DMS53 treated with DMSO at 0.1 percent for 48 hours (cell line): Measurements from ENCODE around the gene FBLN1.
"Not testable (repeated sequence)": the region's sequence is repeated elsewhere in the genome, so short reads cannot be mapped to it uniquely, and the experiment has no call there.

ENCODE experiments used
- DNase-seq: peaks from one replicate; lab custom pipeline; 2025; ENCODE audit not compliant: unreplicated experiment; lab: John Stamatoyannopoulos, UW

The FBLN1 gene

GRCh38 chr22:45525480-45525879, 22.8 kb downstream of the FBLN1 start:
- DNase-seq: no peak

DNA sequence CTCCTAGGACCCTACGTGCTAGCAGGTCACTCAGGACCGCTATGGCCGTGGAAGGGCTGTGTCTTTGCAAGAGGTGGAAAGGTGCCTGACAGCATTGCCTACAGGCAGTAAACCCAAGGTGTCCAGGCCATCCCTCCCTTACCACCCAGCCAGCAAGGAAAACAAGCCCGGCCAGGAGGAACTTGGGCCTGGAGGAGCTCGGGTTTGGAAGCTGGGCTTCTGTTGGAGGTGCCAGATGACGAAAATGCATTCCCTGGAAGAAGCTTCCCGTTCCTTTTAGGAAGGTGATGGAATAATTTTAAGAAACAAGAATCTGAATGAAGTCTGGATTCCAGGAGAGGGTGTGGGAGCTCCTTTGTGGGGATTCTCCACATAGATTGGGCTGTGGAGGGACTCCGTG, 23.6 kb downstream of the FBLN1 start:
- no peak for DNase-seq

DNA sequence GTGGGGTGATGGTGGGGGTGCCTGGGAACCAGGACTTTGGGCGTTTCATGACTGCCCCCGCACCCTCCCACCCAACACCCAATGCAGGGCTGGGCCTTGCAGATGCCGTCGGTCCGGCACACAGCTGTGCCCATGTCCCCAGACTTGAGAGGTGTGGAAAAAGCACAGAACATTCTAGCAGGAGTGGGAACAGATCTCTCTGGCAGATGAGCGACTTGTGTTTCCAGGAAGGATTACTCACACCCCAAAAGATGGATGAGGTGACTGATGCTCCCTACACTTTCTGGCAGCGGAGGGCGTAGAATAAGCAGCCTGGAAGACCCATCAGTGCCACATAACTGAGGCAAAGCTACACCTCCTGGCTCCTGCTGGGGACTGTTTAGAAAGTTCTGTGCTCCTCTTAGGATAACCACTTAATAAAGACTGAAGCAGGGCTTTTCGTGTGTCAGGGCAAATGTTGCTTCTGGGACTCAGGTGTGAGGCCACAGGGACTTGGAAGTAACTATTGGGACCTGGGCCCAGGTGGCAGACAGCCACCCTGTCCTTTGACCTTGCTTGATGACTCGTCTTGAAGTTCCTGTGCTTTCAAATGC, 24.2 kb downstream of the FBLN1 start:
- DNase-seq: no peak

DNA sequence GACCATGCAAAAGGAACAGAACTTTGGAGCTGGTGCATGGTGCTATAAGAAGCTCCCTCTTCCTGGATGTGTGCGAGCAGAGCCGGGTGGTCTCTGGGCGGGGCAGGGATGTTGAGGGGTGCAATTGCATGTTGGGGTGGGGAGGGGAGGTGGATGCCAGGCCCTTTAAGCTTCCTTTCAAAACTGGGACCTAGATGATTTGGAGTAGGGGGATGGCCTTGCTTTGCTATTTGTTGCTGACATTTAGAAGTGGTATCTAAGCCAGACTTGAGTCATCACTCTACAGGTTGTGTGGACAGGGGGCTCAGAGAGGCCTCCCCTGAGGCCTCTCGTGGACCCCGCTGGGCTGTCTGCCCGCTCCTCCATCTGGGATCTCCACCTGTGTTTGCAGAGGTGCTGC, 24.8 kb downstream of the FBLN1 start:
- DNase-seq: no peak

DNA sequence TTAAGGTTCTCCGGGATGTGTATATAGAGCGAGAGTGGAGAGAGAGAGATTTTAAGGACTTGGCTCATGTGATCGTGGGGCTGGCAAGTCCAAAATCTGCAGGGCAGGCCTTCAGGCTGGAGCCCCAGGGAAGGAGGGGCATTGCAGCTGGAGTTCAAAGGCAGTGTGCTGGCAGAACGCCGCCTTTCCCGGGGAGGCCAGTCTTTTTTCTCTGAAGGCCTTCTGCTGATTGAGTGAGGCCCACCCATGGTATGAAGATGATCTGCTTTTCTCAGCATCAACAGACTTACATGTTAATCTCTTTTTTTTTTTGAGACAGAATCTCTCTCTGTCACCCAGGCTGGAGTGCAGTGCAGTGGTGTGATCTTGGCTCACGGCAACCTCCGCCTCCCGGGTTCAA, 25.4 kb downstream of the FBLN1 start:
- no peak for DNase-seq

- DNase-seq: no peak
Measured at GRCh38 chr22:45529105-45529504, 26.4 kb downstream of the FBLN1 start.

DNA sequence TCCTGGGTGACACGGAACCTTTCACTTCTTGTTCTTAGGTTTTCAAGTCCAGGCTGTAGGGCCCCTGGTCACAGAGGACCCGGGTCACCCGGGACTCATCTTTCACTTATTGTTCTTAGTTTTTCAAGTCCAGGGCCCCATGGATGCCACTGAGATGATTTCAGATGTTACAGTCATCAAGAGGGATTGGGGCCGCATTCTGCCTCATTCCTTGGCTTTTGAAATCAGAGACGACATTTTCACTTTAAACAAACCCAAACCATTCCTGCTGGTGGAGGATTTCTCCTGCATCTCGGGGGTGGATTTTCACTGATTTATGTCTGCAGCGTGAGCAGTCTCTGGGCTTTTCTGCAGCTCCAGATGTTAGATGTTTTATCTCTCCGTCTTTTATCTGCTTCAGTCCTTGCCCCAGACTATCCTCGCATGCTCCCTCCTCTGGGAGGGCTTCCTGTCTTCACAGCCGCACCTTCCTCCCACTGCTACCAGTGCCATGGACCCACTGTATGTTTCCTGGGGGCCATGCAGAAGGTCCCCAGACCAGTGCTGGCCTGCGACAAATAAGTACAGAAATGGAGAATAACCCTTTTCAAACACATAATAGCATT, 27.4 kb downstream of the FBLN1 start:
- DNase-seq: no peak

GRCh38 chr22:45531441-45532234, 29.0 kb downstream of the FBLN1 start:
- DNase-seq: no peak

DNA sequence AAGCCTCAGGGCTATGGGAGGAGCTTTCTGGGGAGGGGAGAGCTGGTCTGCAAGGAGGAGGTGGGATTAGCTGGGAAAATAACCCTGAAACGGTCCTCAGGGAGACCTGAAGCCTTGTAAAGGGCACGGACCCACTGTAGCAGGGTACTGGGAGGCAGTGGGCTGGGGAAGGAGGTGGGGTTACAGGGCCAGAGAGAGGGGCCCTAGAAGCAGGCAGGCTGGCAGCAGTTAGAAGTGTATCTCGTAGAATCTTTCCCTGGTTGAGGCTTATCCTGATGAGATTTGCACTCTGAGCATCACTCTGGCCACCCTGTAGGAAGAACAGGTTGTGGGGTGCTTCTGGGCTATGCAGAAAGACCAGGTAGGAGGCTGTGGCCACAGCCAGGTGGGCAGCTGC, 29.6 kb downstream of the FBLN1 start:
- DNase-seq: no peak

DNA sequence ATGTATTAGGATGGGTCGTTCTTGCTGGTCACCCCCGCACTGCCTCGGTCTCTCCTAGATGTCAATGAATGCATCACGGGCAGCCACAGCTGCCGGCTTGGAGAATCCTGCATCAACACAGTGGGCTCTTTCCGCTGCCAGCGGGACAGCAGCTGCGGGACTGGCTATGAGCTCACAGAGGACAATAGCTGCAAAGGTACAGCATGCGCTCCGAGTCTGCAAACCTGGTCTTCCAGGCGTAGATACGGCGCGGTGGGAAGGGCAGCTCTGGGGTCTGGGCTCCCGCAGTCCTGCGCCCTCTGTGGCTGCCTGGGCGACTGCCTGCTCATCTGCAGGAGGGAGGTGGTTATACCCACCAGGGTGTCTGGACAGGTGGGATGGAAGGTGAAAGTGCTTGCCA, 31.0 kb downstream of the FBLN1 start:
- DNase-seq: no peak

GRCh38 chr22:45534339-45535192, 31.9 kb downstream of the FBLN1 start:
- DNase-seq: no peak

GRCh38 chr22:45535290-45535689, 32.6 kb downstream of the FBLN1 start:
- DNase-seq: no peak

GRCh38 chr22:45535835-45536234, 33.2 kb downstream of the FBLN1 start:
- DNase-seq: not testable (repeated sequence)

DNA sequence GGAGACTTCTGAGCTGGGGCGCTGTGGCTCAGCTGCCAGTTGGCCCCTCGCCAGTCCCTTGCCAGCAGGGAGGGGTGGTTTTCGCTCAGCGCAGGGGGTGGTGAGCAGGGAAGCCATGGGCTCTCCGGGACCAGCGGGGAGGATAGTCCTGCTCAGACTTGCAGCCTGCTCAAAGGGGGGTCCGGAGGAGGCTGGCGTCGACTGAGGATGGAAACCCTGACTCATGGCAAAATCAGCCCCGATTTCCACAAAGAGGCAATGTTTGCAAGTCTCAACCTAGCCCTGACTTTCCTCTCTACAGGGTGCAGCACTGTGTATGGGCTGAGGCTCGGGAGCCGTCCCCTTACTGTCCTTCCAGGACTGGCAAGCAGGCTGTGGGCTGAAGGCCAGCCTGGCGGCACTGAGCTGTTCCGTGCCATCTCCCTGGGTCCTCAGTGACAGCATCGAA, 35.1 kb downstream of the FBLN1 start:
- no peak for DNase-seq

GRCh38 chr22:45538281-45538680, 35.6 kb downstream of the FBLN1 start:
- DNase-seq: no peak

DNA sequence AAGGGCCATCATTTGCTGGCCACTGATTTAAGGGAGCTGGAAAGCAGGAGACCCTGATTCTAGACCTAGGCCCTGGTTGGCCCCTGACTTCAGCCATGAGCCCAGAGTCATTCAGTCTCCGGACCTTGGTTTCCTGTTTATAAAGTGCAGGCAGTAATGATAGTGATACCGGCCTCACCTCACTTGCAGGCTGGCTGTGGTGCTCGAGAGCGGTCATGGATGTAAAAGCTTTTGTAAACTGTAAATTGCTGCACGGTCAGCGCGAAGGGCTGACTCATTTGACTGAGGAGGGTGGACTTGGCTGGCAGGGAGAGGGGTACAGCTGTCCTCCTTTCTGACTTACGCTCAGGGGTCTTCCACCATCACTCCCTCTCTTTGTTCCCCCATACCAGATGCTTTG, 37.4 kb downstream of the FBLN1 start:
- no peak for DNase-seq

- DNase-seq: no peak
Measured at GRCh38 chr22:45541382-45541979, 38.8 kb downstream of the FBLN1 start.

- no peak for DNase-seq
Measured at GRCh38 chr22:45542001-45542520, 39.4 kb downstream of the FBLN1 start.

- DNase-seq: not testable (repeated sequence)
Measured at GRCh38 chr22:45542736-45543135, 40.1 kb downstream of the FBLN1 start.

DNA sequence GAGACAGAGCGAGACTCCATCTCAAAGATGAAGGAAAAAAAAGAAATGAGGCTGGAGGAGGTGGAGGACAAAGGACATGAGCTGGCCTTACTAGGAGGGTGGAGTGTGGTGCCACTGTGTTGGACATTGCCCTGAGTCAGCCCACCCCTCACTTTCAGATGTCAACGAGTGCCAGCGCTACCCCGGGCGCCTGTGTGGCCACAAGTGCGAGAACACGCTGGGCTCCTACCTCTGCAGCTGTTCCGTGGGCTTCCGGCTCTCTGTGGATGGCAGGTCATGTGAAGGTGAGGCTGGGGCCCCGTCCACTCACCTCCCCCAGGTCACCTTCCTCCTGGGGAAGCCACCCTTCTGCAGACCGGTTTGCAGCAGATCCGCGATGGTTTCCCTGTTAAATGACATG, 40.6 kb downstream of the FBLN1 start:
- DNase-seq: no peak
